Activated naive CD8-positive, alpha-beta T cell treated with anti-CD3 and anti-CD28 coated beads, Interleukin-2, amount 10 ng/mL, durations not matched to agents 7 days and 5 days (primary cell): ENCODE results near the gene FAM240B. TPM values are rescaled to one million over a fixed set of nuclear protein-coding genes. Genes with fewer than 3 reads are reported as not detected.

ENCODE experiments used
- ATAC-seq: fragments of 150-1000 bp; cut with Tn5 transposase; one replicate; pipeline ENCODE4 v1.10.0; 2021; ENCODE audit warnings: low read depth, moderate library complexity
- POLR2A ChIA-PET: fragments of 350-600 bp; sonication (Branson Sonifier 250); formaldehyde crosslinking; loops from one replicate; lab custom pipeline; 2021; ENCODE audit warnings: antibody characterized with exemption; lab: Charles Lee
- DNase-seq: peaks from one replicate; pipeline ENCODE4 v3.0.0; 2021
- H3K27ac Mint-ChIP-seq: one replicate; pipeline ENCODE4 v1.8.0; 2022; ENCODE audit warnings: mild to moderate bottlenecking, mixed read lengths
- H3K27me3 Mint-ChIP-seq: one replicate; pipeline ENCODE4 v1.8.0; 2022; ENCODE audit warnings: mild to moderate bottlenecking, moderate library complexity, mixed read lengths
- H3K36me3 Mint-ChIP-seq: one replicate; pipeline ENCODE4 v1.8.0; 2021; ENCODE audit warnings: mild to moderate bottlenecking, mixed read lengths
- H3K4me1 Mint-ChIP-seq: one replicate; pipeline ENCODE4 v1.8.0; 2021; ENCODE audit warnings: mixed read lengths
- H3K4me3 Mint-ChIP-seq: one replicate; pipeline ENCODE4 v1.8.0; 2022; ENCODE audit warnings: mild to moderate bottlenecking, moderate library complexity, mixed read lengths
- H3K9me3 Mint-ChIP-seq: one replicate; pipeline ENCODE4 v1.8.0; 2021; ENCODE audit warnings: mixed read lengths
- total RNA-seq, 2 experiments: library from RNA; stranded (reverse); gene quantifications; one replicate each; pipeline ENCODE4 v1.2.3, GENCODE V29; 2021

Gene FAM240B
- total RNA-seq, 2 experiments from 2014 or later: not detected

- POLR2A ChIA-PET: no interaction called here
- DNase-seq: no peak
- ATAC-seq: no peak
- H3K27me3 Mint-ChIP-seq: peaks cover 9% of the 10 kb centered on the region
- no peaks in the 10 kb centered on the region for H3K9me3 Mint-ChIP-seq
- H3K27ac Mint-ChIP-seq: peak overlapping the region; percentile 45
- no peak overlapping the region for H3K4me3 Mint-ChIP-seq
- no peaks in the 10 kb centered on the region for H3K36me3 Mint-ChIP-seq
- peaks cover 3% of the 10 kb centered on the region for H3K4me1 Mint-ChIP-seq
Observed at GRCh38 chr9:38673399-38674193, 46.3 kb downstream of the FAM240B start.

GRCh38 chr9:38671748-38672147 is 48.2 kb downstream of the FAM240B start:
- Mint-ChIP-seq H3K27me3 (no peaks in the 10 kb centered on the region), H3K4me1 (peaks cover 3% of the 10 kb centered on the region), H3K36me3 (no peaks in the 10 kb centered on the region), H3K27ac (no peak overlapping the region), H3K9me3 (no peaks in the 10 kb centered on the region), H3K4me3 (no peak overlapping the region)
- no peak for ATAC-seq
- no peak for DNase-seq
- POLR2A ChIA-PET: no interaction called here

GRCh38 chr9:38671372-38671731 is 48.6 kb downstream of the FAM240B start:
- Mint-ChIP-seq H3K27ac (no peak overlapping the region), H3K4me3 (no peak overlapping the region), H3K36me3 (no peaks in the 10 kb centered on the region), H3K27me3 (no peaks in the 10 kb centered on the region), H3K4me1 (peaks cover 3% of the 10 kb centered on the region), H3K9me3 (no peaks in the 10 kb centered on the region)
- POLR2A ChIA-PET: no interaction called here
- DNase-seq: no peak
- ATAC-seq: no peak

- Mint-ChIP-seq H3K4me1 (peaks cover 3% of the 10 kb centered on the region), H3K36me3 (no peaks in the 10 kb centered on the region), H3K27me3 (no peaks in the 10 kb centered on the region), H3K27ac (no peak overlapping the region), H3K4me3 (no peak overlapping the region), H3K9me3 (no peaks in the 10 kb centered on the region)
- POLR2A ChIA-PET: no interaction called here
- no peak for DNase-seq
- ATAC-seq: no peak
Observed at GRCh38 chr9:38670542-38671371, 49.2 kb downstream of the FAM240B start.

DNA sequence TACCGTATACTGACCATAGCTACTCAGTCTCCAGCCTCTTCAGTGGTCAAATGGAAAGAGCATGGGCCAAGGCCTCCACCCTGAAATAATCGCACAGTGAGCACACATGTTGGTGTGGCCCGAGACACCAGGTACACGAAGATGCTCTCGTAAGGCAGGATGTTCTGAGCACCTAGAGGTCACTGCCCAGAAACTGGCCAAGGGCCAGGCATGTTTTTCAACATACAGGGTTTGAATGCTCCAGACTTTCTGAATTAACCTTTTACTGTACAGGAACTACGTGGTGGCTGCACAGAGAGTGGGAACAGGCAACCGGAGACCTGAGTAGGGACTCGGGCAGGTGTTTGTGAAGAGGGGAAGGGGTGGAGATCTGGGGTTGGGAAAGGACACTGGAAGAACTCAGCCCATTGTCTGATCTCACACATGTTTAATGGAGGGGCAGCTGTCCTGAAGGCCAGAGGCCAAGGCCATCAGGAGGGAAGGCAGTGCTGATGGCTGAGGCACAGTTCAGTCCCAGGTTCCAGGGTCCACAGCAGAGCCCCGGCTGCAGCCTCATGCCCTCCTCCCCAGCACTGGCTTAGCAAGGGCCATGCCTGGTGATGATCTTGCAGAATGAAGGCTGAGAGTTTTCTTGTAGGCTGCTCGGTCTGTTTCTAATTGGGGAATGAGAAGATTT is 51.0 kb downstream of the FAM240B start:
- H3K4me3 Mint-ChIP-seq: no peak overlapping the region
- no peak overlapping the region for H3K27ac Mint-ChIP-seq
- H3K4me1 Mint-ChIP-seq: peaks cover 3% of the 10 kb centered on the region
- ATAC-seq (no peak), DNase-seq (no peak)
- H3K27me3 Mint-ChIP-seq: no peaks in the 10 kb centered on the region
- POLR2A ChIA-PET: no interaction called here
- no peaks in the 10 kb centered on the region for H3K36me3 Mint-ChIP-seq
- H3K9me3 Mint-ChIP-seq: no peaks in the 10 kb centered on the region

DNA sequence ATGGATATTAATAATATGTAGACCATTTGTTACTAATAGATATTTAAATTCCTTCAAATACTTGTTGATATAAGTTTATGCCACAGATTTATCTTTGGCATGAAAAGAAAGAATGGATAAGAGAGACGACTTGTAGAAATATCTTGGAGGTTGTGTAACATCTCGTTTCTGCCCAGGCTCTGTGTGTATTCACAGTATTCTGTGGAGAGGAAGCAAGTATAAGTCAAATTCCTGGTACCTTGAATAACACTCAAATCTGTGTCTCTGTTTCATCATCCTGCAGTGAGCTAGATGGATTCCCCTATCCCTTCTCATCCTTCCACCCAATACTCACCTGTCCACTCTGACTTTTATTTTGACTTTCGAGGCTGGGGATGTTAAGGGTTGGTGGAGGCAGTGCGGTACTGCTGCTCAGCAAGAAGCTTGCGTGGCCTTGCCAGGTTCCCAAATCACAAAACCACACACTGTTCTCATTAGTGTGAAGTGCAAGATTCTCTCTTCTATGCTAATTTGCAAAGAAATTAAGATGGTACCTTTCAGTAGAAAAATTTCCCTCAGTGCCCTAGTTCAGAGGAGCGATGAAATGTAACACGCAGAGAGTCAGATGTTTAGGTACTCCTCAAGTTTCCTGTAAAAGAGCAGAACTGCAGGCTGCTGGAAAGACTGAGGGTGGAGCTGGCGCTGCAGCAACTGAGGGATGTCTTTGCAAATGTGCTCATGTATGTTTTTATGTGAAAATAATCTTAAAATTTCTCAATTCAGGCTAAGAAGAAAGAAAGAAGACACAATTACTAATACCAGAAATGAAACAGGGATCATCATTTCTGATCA is 57.0 kb downstream of the FAM240B start:
- H3K4me3 Mint-ChIP-seq: no peak overlapping the region
- H3K36me3 Mint-ChIP-seq: no peaks in the 10 kb centered on the region
- no peak overlapping the region for H3K27ac Mint-ChIP-seq
- peaks cover 11% of the 10 kb centered on the region for H3K27me3 Mint-ChIP-seq
- POLR2A ChIA-PET: no interaction called here
- no peaks in the 10 kb centered on the region for H3K4me1 Mint-ChIP-seq
- ATAC-seq (no peak), DNase-seq (no peak)
- H3K9me3 Mint-ChIP-seq: no peaks in the 10 kb centered on the region

DNA sequence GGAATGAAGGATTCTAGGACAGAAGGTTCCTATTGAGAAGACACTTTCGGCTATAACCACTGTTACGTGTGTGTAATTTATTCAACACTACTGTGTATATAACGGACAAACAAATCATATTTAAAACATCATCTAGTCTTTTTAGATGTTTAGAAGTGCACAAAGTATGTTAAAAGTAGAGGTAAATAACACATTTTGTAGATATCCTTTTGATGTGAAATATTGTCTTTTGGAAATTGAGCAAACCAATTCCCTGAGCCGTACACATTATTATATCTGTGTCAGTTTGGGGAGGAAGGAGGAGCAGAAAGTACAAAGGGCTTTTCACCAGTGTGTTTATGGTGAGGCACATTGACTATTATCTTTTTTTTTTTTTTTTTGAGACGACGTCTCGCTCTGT is 60.4 kb downstream of the FAM240B start:
- Mint-ChIP-seq H3K36me3 (no peaks in the 10 kb centered on the region), H3K27me3 (peaks cover 16% of the 10 kb centered on the region), H3K9me3 (no peaks in the 10 kb centered on the region), H3K4me1 (no peaks in the 10 kb centered on the region), H3K27ac (no peak overlapping the region), H3K4me3 (no peak overlapping the region)
- DNase-seq: no peak
- no peak for ATAC-seq
- POLR2A ChIA-PET: no interaction called here

GRCh38 chr9:38656896-38657295 is 63.0 kb downstream of the FAM240B start:
- Mint-ChIP-seq H3K27ac (no peak overlapping the region), H3K4me3 (no peak overlapping the region), H3K27me3 (peaks cover 12% of the 10 kb centered on the region), H3K4me1 (no peaks in the 10 kb centered on the region), H3K36me3 (no peaks in the 10 kb centered on the region), H3K9me3 (no peaks in the 10 kb centered on the region)
- POLR2A ChIA-PET: no interaction called here
- DNase-seq (no peak), ATAC-seq (no peak)

DNA sequence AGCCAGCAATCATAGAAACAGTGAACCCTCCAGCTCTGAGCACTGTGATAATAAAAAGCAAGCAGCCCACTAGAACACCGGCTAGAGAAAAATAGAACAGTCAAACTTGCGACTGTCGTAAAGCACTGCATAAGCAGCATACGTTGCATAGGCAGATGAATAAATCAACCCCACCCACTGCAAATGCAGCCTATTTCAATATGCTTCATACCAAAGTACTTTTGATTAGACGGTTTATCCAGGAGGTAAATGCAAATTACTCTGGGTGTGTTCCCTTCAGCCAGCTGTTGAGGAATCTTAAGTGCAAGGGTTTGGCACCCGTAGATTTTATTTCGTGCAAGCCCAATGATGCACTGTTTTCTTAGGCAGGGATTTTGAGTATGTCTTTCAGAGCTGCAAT is 67.4 kb downstream of the FAM240B start:
- H3K4me1 Mint-ChIP-seq: no peaks in the 10 kb centered on the region
- no peaks in the 10 kb centered on the region for H3K36me3 Mint-ChIP-seq
- no peaks in the 10 kb centered on the region for H3K9me3 Mint-ChIP-seq
- no peak overlapping the region for H3K27ac Mint-ChIP-seq
- DNase-seq: no peak
- peaks cover 8% of the 10 kb centered on the region for H3K27me3 Mint-ChIP-seq
- POLR2A ChIA-PET: no interaction called here
- no peak overlapping the region for H3K4me3 Mint-ChIP-seq
- no peak for ATAC-seq

GRCh38 chr9:38652044-38652443 is 67.9 kb downstream of the FAM240B start:
- POLR2A ChIA-PET: no interaction called here
- no peaks in the 10 kb centered on the region for H3K9me3 Mint-ChIP-seq
- no peak for DNase-seq
- no peak overlapping the region for H3K27ac Mint-ChIP-seq
- no peaks in the 10 kb centered on the region for H3K4me1 Mint-ChIP-seq
- peaks cover 6% of the 10 kb centered on the region for H3K27me3 Mint-ChIP-seq
- H3K36me3 Mint-ChIP-seq: no peaks in the 10 kb centered on the region
- H3K4me3 Mint-ChIP-seq: no peak overlapping the region
- ATAC-seq: no peak

GRCh38 chr9:38651400-38652042 is 68.4 kb downstream of the FAM240B start:
- ATAC-seq (no peak), DNase-seq (no peak)
- Mint-ChIP-seq H3K27me3 (peaks cover 5% of the 10 kb centered on the region), H3K9me3 (no peaks in the 10 kb centered on the region), H3K27ac (no peak overlapping the region), H3K36me3 (no peaks in the 10 kb centered on the region), H3K4me1 (no peaks in the 10 kb centered on the region), H3K4me3 (no peak overlapping the region)
- POLR2A ChIA-PET: no interaction called here

DNA sequence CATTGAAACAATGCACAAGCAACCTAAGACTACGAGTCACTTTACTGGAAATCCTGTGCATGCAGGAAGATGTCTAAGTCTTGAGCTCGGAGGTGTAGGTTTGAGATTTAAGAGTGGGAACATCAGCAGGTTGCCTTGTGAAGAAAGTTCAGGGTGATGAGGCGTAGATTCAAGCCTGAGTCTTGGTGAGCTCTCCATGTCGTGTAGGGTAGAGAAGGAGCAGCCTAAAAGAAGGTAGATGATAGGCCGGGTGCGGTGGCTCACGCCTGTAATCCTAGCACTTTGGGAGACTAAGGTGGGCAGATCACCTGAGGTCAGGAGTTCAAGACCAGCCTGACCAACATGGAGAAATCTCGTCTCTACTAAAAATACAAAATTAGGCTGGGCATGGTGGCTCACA is 69.4 kb downstream of the FAM240B start:
- no peak for DNase-seq
- Mint-ChIP-seq H3K4me3 (no peak overlapping the region), H3K27me3 (peaks cover 5% of the 10 kb centered on the region), H3K9me3 (no peaks in the 10 kb centered on the region), H3K27ac (no peak overlapping the region), H3K36me3 (no peaks in the 10 kb centered on the region), H3K4me1 (no peaks in the 10 kb centered on the region)
- ATAC-seq: no peak
- POLR2A ChIA-PET: no interaction called here
